NAMALWA (cell line): ENCODE data around the gene TBX3.

Source experiments
- DNase-seq: peaks from one replicate; pipeline ENCODE4 v3.0.0-alpha.2; 2015; ENCODE audit warnings: low spot score

TBX3 gene

DNA sequence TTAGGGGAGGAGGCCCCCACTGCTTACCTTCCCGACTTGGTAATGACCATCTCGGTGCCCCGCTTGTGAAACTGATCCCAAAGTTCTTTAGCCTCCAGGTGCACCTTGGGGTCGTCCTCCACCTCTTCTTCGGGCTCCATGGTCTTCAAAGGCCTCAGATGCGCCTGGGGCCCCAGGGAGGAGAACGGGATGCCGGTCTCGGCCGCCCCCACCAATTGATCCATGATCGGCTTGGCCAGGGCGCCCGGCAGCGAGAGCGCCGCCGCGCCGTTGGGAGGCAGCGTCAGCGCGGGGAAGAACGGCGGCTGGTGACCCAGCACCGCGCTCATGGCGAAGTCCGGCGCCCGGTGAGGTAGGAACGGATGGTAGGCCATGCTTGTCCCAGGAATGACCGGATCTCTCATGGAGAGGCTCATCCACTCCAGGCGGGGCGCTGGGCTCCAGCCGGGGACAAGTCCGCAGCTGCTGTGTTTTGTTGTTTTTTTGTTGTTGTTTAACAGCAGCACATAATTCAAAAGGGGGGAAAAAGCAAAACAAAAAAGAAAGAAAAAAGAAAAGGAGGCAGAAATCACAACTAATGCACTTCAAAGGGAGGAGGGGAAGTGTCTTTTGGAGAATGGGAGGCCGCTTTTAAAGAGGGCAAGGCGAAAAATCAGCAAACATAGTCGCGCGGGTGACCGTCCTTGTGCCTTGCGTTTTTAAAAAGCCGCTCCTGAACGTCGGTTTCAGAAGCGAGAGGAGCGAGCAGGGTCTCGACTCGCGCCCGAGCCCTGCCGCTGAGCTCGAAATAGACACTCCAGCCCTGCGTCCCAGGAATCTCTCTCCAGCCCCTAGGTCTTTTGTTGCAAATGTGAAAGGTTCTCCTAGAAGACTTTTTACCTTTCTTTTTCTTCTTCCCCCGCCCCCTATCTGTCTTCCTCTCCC lies 928 bp downstream of the TBX3 start:
- no peak for DNase-seq

DNA sequence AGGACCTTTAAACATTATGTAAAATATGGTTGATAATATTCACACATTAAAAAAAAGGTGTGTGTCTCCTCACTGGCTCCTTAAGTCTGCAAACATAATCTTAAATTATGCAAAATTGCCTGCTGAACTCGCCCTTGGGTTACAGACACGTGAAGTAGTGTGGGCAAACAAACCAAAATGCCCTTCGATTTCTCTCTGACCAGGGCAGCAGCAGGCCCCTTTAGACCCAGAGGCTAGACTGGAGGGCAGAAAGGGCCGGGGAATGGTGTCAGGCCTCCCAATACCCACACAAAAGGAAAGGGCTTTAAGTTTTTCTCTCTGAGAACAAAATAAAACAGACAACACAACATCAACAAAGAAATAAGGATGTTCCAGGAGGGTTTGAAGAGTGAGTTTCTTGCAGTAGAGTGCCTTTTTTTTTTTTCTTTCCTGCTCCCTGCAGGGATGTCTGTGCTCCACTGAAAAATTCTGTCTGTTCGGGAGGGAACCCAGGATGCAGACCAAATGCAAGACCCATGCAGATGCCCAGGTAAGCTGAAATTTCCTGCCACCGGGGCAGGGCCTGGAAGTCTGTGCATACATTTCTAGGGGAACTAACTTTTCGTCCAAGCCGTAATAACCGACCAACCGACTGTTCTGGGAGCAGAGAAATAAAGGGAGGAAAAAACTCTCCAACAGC lies 1.7 kb downstream of the TBX3 start:
- DNase-seq: no peak

DNA sequence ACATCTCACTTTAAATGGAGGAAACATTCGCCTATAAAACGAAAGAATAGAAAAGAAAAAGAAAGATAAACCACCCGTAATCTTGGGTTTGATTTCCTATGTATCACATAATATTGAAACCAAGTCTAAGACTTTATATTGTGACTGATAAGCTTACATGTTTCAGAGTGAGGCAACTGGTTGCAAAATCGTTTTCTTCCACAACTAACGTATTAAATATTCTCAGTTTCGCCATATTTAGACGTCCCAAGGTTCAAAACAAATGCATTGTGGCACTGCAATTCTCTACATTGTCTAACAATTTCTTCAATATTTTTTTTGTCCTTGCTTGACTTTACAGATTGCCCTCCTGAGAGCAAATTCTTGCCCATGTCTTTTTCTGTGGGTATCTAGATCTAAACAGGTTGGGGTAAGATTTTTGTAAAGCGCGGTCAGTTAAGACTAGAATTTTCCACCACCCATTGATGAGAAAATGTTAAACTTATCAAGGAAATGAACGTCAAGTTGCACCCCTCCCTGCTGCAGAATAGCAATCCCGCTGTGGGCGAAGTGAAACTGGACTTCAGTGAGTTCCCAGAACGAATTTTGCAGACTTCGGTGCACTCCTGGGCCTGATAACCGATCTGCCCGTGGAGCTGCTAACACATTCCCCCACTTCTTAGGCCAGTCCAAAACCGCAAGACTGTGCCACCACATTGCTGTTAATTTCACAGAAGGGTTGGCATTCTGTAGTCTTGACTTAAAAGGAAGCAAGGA lies 2.7 kb downstream of the TBX3 start:
- DNase-seq: no peak

DNA sequence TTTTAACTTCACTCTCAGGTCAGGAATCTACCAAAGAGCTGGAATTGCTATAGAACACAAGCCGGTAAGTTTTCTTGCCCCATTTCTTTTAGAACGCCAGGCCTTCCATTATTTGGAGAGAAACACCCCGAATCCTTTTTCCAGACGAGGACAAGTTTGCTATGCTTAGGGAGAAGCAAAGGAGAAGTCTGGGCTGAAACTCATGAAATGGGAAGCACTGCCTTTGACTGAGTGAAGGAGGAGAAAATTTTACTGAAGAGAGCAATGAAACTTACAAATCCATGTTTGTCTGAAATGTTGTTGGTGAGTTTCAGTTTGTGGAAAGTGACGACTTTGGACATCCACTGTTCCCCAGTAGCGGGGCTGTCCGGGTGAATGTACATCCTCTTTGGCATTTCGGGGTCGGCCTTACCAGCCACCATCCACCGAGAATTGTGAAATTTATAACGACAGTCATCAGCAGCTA lies 3.3 kb downstream of the TBX3 start:
- DNase-seq: no peak

DNA sequence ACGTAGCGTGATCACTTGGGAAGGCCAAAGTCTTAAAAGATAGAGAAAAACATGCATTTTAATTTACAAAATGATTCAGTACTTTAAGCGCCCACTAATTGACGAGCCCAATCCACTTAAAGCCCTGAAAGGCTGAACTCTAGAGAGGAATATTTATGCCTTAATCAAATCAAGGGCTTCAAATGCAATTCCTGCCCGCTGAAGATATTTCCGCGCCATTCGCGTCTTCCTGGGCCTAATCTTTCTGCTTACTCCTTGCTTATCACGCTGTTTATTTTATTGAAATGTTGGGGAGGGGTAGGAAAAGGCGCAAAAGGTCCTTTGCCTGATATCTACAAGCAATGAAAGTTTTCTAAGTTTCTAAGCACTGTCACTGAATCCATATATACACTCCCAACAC lies 4.0 kb downstream of the TBX3 start:
- DNase-seq: no peak

DNA sequence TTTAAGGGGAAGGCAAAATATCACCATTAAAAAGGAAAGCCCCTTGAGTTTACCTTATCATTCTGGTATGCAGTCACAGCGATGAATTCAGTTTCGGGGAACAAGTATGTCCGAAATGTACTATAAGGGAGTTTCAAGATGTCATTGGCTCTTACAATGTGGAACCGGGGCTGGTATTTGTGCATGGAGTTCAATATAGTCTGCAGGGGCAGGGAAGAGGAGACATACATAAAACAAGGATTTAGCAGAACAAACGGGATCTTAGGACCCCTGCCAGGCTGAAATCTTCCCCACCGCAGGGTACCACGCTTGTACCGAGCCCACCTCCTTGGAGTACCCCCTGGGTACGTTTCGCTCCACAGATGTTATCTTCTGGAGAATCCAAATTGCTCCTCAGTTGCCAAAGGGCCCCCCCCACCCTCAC lies 4.5 kb downstream of the TBX3 start:
- DNase-seq: no peak

DNA sequence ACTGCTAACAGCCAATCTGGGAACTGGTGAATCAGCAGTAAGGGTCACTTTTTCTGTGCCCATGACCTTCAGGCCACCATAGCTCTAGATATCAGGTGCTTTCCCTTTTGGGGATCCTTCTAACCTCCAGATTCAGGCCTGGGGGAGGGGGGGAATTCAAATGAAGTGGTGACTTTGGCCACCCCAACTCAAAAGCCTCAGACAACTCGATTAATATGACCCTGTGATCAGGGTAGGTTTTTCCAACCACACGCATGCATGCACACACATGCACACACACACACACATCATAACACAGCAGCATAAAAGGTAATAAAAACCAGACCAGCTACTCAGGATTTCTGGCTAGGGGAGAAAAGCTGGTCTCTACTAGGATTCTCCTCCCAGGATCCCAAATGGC lies 5.3 kb downstream of the TBX3 start:
- DNase-seq: no peak

DNA sequence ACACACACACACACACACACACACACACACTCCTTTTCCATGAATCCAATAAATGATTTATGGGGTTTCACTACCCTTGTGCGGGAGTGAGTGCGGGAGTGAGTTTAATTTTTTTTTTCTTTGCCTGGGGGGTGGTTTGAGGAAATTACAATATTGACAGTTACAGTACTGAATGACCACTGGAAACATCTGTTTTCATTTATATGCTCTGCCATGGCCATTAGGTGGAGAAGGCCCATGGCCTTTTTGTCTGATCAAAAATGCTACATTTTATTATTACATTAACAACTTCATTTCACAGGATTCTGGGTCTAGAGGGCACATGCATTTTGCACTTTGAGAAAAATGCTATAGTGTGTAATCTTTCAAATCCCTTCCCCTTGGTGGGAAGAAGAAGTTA lies 5.9 kb downstream of the TBX3 start:
- no peak for DNase-seq

DNA sequence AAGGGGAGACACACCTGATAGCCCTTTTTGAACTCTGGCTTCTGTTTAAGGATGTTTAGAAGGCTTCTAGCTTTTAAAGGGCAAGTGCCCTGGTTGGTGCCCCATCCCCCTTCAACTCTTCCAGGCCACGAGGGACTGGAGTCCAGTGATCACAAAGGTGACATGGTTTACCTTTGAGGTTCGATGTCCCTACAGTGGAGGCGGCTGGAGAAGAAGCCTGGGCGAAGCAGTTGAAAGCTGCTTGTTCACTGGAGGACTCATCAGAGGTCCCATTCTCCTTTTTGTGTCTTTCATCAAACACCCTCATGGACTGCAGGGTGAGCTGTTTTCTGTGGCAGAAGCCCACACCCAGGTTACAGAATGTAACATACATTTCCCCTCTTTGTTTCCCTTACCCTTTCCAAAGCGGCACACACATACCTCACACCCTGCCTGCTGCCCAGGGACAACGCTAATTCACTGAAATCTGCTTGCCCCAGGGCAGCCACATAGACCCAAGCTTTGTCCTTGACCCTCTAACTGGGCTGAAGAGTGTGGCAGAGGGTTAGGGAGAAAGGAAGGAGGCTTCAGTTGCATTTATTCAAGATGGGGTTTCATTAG lies 7.7 kb downstream of the TBX3 start:
- no peak for DNase-seq

DNA sequence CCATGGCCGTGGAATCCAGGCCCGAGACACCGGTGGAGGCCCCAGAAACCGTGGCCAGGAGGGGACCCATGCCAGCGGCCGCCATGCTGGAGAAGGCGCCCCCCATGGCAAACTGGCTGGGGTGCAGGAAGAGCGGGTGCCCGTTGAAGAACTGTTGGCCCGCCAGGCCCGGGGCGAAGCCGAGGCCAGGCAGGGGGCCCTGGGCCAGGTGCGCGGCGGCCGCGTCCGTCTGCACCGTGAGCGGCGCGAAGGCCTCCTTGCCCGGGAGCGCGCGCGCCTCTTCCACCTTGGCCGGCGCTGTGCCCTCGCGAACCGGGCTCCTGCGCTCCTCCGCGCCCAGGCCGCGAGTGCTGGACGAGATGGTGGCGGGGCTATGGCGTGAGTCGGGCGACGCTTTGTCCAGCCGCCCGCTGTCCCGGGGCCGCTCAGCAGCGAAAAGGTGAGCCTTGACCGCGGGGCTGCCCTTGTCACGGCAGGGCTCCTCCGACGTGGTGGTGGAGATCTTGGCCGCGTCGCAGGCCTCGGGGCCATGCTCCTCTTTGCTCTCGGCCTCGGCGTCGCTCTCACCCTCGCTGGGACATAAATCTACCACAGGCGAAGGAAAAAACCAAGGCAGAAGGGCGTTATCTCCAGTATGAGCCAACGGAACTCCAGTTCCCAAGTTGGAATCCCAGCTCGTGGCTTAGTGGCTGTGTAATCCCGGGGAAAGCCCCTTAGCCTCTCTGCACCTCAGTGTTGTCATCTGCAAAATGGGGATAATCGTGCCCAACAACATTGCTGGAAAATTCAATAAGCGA lies 9.5 kb downstream of the TBX3 start:
- no peak for DNase-seq

DNA sequence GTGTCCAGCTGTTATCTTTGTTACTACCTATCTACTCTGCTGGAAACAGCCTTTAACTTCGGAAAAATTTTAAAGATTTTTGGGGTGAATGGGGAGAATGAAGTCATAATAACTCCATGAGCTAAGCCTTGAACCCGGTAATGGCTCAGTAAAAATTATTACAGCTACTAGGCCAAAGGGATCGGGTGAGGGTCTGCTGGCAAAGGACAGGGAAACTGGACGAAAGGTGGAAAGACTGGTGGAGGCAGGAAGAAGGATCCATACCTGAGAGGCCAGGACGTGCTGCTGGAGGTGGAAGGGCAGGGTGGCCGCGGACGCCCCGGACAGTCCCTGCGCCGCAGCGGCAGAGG lies 10.1 kb downstream of the TBX3 start:
- no peak for DNase-seq

DNA sequence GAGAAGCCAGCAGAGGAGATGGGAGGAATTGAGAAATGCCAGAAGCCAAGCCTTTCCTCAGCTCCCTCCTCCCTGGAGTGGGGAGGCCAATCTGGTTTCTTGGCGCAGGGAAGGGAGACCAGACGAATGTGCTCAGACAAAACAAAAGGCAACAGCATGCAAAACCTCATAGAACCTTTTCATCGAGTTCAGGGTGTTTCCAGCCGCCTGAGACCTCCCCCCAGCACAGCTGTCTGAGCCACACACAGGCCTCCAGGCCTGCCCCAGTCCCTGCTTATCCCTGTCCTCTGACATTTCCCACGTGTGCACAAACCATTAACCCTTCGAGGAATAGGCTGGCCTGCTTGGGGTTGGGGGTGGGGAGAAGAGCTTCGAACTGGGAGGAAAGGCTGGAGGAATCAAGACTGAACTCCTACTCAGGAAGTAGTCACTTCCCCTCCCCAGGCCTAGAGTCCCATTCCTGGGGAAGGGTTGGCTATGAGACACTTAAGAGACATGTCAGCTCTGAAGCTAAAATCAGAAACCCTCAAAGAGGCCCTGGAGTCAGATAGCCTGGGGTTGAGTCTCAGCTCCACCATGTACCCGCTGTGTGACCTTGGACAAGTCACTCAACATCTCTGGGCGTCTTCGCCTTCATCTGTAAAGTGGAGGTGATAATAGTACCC lies 10.7 kb downstream of the TBX3 start:
- no peak for DNase-seq

DNA sequence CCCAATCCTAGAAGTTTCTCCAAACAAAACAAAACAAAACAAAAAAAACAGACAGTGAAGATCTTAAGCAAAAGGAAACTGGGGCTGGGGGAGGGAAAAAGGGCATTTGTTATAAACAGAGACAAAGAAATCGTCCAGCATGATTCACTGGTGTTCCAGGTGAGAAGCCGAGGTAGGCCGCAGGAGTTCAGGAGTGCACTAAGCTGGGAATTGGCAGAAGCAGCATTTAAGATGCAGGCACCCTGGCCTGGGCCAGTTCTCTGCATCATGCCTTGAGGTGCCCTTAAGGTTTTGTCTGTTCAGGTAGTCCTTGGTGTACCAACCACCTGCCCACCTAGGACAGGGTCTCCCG lies 11.2 kb downstream of the TBX3 start:
- no peak for DNase-seq

DNA sequence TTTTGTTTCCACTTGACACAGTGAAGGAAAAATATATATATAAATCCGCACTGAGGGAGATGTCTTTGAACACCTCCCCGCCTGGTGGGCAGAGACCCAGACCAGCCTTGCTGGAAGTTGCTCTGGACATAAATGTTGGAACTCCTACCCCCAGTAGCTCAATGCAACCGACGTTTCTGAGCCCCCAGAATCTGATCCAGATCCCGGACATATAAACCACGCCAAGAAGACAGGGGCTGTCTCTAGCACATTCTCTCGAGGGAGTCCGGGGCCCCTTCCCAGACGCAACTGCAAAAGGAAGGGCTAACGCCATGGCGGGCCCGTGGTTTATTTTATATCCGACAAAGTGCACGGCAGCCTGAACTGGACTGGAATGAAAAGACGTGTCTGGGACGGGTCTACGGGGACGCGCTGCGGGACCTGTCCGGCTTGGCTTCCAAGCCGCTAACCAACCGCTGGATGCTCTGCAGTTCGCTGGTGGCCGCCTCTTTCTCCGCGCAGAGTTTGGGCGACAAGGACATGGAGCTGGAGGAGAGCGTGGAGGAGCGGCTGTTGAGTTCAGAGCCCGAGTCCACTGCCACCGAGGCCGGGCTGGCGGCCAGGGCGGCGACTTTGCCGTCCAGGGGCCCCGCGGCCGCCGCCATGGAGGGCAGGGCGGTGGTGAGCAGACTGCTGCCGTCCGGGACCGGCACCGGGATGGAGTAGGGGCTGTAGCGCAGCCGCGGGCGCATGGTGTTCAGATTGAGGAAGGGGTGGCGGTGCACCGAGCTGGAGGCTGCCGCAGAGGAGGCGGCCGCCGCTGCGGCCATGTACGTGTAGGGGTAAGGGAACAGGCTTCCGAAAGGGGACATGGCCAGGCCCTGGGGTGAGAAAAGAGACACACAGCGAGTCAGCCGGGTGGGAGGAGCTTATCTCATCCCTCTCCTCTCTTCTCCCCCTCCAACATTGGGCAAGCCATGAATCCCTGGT lies 12.2 kb downstream of the TBX3 start:
- no peak for DNase-seq

DNA sequence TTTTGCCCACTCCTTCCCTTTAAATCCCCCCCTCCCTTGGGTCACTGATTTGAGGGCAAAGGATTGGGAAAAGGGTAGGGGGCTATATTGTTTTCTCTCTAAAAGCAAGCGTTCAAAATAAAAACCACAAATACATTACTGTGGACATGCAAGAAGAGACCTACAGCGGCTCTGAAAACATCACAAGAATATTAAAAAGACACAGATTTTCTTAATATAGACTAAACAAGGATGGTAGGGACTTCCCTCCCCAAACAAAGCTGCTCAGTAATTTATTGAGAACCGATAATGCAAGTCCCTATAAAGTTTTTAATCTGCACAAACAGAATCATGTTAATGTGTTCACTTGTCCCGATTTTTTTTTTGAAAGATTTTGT lies 12.9 kb downstream of the TBX3 start:
- no peak for DNase-seq

DNA sequence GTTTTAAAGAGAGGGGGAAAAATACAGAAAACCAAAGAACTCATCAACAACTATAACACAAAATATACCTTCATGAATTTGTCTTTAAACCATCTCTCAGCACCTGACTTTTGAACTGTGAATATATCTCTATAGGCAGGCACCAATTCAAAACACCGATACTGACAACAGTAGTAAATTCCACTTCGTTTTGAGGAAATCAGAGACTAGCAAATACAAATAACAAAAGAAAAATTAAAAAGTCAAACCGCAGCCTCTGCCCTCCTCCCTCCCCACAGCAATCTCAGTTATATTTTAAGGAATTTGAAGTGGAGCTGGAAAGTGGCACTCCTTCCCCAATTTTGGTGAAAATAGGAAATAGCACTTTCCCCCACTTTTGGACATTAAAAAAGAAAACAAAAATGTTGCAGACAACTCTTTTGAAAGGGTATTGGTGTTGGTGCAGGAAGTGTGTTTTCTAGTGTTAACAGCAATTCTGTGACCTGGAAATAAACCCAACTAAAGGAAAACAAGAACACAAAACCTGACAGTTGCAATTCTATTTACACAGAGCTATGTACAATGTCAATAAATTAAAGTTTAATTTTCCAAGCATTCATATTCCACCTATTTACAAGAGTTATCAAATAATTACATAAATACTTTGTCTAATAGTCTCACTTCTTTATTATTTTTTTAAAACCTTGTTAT lies 13.5 kb downstream of the TBX3 start:
- DNase-seq: no peak

DNA sequence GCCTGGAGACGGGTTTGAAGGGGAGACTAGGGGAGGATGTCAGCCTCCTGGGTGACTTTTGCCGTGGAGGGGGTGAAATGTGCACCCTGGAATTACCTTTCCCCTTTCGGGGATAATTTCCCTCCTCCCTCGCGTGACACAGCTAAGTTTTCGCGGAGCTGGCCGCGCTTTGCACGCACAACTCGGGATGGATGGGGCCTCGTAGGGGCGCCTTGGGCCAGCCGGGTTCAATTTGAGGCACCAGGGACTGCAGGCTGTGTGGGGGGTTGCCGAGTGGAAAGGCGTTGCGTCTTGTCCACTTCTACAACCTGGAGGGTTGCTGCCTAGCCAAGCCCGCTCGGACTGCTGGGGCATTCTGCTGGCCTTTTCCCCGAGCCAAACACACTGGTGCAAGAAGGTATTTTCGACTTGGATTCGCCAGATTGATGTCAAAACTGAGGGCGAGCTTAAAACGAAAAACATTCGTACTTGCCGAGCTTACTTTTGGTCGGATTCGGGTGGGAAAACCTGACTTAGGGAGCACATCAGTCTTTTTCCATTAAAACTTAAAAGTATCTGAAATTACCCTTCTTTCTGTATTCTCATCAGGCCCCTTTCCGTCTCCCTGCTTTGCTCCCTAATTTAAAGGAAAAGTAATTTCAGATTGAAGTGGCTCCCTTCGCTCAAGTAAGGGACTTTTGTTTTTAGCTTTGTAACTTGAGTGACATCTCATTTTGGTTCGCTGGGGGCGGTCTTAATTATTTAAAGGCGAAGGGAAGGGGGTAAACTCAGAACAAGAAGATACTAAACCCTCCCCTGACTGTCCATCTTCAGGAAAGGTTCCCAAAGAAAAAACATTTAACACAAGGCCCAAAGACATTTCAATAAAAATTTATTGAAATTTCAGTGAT lies 14.3 kb downstream of the TBX3 start:
- no peak for DNase-seq

DNA sequence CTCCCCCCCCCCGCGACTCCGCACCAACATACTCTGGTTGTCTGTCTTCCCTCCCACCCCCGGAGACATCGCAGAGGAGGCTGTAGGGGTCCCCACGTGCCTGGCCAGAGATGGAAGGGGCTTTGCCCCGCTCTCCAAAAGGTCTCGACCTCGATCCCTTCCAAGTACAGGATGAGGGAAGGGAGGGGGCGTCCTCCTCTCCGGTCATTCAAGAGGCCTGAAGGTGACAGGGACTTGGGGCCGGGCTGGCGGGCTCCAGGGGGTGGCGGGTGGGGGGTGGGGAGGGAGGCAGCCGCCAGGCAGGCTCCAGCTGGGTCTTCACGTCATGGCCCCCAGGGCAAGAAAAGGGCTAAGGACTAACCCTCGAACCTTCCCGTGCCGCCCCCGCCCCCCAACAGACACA lies 15.1 kb downstream of the TBX3 start:
- no peak for DNase-seq
